Hematopoietic multipotent progenitor cell treated with erythropoietin and hydrocortisone succinate and interleukin-3 and kit ligand, for 17 days (in vitro differentiated cells): ENCODE data around the gene RASAL3.
"Not testable (repeated sequence)": the region's sequence is repeated elsewhere in the genome, so short reads cannot be mapped to it uniquely, and the experiment has no call there.

Experiments used
- DNase-seq: peaks from one replicate; pipeline ENCODE4 v3.0.0-alpha.2; 2015; ENCODE audit warnings: low spot score

Gene RASAL3

GRCh38 chr19:15464394-15465385 is at the start of gene RASAL3:
Gene RASAL3 (minus strand): TSS chr19:15464544. CDS start chr19:15464358, 186 bp downstream.
- DNase-seq, result no peak

DNA sequence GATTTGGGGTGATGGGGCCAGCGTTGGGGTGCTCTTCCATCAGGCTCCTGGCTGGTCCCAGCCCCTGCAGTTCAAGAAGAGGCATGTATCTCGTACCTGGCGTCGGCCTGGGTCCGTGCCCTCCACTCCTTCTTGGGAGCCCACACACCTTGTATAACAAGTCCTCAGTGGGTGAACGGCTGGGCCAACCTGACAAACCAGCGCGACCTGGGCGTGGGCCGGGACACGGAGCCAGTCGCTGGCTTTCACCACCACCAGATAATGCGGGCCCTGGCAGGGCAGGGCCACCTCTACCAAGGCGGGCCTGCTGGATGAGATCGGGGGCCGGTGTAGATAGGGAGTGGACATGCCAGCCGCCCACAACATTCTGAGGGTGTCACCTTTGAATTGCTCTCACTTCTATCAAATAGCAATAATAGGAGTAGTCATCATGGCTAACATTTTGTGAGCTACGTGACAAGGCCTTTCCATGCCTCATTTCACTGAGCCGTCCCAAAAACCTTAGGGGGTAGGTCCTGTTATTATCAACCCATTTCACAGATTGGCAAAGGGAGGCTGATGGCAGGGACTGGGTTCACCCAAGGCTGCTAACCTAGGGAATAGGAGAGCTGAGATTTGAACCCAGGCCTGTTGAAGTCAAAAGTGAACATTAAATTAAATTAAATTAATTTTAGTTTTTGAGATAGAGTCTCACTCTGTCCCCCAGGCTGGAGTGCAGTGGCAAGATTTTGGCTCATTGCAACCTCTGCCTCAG is 47.5 kb upstream of the RASAL3 start:
- DNase-seq, result no peak

- DNase-seq, result no peak
These were observed 43.8 kb upstream of the RASAL3 start, which contains the start of gene CYP4F22 for GRCh38 chr19:15508035-15508710. Gene CYP4F22 (plus strand): TSS chr19:15508525. CDS start chr19:15525337, 16,812 bp downstream.

DNA sequence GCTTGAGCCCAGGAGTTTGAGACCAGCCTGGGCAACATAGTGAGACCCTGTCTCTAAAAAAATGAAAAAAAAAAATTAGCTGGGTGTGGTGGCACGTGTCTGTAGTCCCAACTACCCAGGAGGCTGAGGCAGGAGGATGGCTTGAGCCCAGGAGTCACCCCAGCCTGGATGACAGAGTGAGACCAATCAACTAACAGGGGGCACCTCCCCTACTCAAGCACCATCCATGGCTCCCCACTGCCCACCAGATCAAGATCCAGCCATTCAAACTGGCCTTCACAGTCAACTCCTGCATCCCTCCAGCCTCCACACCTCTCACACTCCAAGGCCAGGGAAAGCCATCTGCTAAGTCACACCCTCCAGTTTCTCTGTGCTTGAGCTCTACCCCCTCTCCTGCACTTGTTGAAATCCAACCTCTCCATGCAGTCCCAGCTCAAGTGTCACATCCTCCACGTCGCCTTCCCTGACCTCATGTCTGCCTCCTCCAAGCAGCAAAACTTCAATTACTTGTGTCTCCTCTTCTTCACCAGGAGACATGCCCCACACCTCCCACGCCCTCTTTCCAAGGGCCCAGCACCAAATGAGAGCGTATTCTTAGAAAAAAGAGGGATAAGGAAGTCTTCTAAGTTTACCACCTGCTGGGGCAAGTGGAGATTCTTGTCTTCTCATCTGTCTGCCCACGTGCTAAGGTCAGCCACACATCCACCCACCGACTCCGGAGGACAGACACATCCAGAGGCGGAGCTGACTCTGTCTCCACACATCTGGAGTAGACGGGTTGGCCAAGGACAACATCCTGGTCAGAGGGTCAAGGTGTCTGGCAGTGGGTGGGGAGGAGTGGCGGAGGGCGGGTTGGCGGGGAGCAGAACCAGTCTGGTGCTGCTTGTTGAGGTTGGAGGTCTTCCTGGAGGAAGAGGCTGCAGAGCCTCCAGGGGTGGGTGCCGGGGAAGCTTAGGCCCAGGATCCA is 43.0 kb upstream of the RASAL3 start:
- DNase-seq, result no peak

DNA sequence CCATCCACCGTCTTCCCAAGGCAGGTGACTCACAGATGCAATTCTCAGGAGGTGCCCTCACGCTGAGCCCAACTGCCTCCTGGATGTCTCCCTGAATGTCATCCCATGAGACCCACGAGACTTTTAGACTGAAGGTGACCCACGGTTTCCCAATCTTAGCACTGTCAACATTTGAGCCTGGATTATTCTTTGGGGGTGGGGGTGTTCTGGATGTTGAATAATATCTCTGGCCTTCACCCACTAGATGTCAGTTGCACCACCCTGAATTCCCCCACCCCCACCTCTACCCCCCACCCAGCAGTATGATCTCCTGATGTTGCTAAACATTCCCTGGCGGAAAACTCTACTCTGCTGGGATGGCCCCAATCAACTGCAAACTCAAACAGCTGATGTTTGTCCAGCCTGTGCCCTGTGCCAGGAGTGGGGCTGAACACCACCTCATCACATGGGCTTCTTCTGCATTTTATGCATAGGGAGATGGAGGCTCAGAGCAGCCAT is 41.8 kb upstream of the RASAL3 start:
- DNase-seq, result no peak

DNA sequence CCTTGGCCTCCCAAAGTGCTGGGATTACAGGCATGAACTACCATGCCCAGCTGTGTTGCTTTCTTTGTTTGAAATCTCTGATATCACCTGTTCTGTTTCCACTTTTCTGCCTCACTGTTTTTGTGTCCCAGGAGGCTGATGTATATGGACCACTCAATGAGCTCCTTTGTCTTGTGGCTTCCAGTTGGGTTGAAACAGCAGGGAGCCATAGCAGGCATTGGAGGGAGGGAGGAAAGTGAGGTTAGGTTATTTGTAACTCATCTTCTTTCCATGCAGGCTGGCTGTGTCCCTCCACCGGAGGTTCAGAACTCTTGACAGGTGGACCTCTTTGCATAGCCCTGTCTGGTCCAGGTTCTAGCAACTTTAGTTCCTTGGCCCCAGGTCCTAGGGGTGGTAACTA is 37.9 kb upstream of the RASAL3 start:
- DNase-seq, result no peak

GRCh38 chr19:15501596-15501995 is 37.3 kb upstream of the RASAL3 start:
- no peak for DNase-seq

GRCh38 chr19:15498910-15499309 is 34.6 kb upstream of the RASAL3 start:
- no peak for DNase-seq

- no peak for DNase-seq
These were observed 34.0 kb upstream of the RASAL3 start for GRCh38 chr19:15498156-15498858.

- no peak for DNase-seq
These were observed 30.8 kb upstream of the RASAL3 start for GRCh38 chr19:15495151-15495550.

DNA sequence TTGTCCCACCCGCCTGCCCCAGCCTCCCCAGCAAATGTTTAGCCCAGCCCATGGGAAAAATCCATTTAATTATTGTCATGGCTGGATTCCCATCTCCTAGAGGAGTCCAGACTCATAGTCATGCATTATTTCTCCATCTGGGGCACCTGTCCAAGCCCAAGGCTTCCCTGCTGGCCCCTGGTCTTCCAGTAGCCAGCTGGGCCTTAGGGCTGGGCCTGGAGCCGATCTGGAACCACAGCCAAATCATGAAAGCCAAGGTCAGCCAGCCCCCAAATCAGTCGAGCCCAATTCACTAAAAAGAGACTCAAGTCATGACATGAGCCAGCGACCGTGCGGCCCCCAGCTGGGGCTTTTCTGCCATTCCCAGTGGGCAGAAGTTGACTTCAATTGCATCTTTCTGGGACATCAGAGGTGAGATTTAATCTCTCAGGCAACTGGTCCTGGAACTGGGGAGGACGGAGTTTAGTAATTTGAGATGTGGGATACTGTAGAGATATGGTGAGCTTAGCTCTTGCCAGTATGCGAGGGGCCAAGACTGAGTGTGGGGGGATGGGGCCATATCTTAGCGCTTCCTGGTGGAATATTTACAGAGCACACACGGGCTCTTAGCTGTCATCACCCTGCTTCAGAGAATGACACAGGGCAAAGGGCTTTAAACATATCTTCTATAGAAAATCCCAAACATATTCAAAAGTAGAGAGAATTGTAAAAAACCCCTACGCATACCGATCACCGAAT is 24.3 kb upstream of the RASAL3 start:
- DNase-seq, result no peak

- DNase-seq, result no peak
These were observed 22.7 kb upstream of the RASAL3 start for GRCh38 chr19:15487038-15487437.

- DNase-seq, result not testable (repeated sequence)
These were observed 21.4 kb upstream of the RASAL3 start for GRCh38 chr19:15485768-15486167.

DNA sequence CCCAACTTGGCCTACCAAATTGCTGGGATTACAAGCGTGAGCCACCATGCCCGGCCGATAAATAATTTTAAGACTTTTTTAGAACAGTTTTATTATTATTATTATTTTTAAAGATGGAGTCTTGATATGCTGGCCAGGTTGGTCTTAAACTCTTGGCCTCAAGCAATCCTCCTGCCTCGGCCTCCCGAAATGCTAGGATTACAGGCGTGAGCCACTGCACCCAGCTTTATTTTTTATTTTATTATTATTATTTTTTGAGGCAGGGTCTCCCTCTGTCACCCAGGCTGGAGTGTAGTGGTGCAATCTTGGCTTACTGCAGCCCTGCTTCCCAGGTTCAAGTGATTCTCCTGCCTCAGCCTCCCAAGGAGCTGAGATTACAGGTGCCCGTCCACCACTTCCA is 16.7 kb upstream of the RASAL3 start:
- DNase-seq, result not testable (repeated sequence)

DNA sequence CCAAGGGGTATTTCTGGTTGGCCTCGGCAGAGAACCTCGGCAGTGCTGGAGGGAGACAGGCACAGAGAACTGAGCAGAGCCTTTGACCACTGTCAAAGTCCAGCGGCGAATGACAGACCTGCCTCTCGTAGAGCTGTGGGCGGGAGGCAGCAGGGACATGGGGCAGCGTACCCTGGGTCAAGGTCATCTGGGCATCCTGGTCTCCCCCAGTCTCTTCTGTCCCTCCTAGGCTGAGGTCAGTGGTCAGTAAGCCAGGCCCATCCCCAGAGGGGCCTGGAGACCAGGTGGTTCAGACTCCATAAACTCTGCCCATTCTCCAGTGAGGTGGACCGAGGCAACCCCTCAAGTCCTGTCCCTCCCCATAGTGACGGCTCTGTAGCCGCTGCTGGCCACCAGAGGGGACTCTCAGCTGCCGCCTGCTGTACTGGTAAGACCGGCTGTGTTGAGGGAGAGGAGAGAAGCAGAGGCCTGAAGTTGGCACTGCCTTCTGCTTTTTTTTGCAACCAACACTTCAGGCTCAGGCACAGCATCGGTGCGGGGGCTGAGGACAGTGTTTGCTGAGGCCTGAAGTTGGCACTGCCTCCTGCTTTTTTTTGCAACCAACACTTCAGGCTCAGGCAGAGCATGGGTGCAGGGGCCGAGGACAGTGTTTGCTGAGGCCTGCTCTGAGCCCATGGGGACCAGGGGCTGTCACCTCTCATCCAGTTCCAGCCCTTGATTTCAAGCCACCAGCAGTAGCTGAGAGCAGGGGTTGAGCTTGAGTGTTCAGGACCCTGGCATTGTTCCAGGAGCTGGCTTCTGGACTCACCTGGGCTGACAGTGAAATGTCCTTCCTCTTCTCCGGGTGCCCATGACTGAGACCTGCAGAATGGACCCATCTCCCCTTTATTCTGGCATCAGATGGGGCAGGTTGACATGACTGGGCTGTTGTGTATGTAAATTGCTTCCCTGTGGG is 15.3 kb upstream of the RASAL3 start, which contains the start of gene PGLYRP2:
Gene PGLYRP2, minus strand, starts transcription at position 111 of the 955 bp plus-strand sequence. CDS start 130 bp downstream, outside the sequence.
- DNase-seq, result no peak

DNA sequence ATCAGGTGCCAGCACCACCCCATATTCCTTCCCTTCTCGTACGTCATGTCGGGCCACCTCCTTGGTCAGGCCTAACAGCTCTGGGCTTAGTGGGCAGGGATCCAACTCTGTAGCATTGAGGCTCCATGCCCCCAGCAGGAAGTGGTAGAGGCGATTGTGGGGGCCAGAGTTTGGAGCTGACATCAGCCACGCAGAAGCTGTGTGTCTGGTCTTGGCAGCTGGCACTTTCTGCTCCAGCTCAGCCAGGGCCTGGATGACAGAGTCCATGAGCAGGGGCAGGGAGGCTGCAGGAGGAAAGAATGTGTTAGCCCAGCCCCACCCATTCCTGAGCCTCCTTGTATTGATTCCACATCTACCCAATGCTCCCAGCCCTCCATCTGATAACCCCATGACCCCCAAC is 12.0 kb upstream of the RASAL3 start:
- no peak for DNase-seq

DNA sequence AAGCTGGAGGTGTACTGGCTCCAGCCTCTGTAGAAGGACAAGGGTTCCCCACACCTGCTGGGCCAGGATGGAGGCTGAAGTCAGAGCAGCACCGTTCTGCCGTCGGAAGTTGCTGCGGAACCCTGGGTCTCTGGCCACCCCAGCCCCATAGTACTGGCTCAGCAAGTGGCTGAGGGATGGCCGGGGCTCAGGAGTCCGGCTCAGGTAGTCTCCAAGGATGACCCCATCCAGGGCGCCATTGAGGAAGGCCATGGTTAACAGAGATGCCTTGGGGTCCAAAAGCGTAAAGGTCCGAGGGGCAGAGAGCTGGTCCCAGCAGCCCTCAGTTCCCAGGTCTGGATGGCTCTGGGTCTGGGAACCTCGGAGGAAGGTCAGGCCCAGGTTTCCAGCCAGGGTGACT is 11.3 kb upstream of the RASAL3 start:
- no peak for DNase-seq

DNA sequence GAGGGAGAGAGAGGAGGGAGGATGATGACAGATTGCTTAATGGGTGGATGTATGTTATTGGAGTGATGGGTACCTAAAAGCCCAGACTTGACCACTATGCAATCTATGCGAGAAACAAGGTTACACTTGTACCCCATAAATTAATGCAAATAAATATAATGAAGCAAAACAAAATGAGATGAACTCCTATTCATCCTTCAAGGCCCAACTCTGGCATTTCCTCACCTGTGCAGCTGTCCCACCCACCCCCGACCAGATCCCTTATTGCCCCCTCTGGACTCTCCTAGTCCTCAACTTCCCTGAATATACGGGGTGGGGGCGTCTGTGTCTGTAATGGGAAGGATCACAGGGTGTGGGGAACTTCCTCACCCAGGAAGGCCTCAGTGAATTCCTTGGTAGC is 10.8 kb upstream of the RASAL3 start:
- no peak for DNase-seq
